B cell (primary cell): ENCODE measurements around the gene DNAH3. TPM values are rescaled to one million over a fixed set of nuclear protein-coding genes. Genes with fewer than 3 reads are reported as not detected.

ENCODE experiments used
- ATAC-seq: fragments of 200-7000 bp; cut with Tn5 transposase; one replicate; pipeline ENCODE4 v1.10.0; 2021; ENCODE audit warnings: low read depth, mild to moderate bottlenecking, moderate number of reproducible peaks, moderate library complexity
- CTCF ChIA-PET: fragments of 350-600 bp; sonication (Branson Sonifier 250); formaldehyde crosslinking; loops from one replicate; lab custom pipeline; 2021; ENCODE audit warnings: antibody characterized with exemption, inconsistent platforms; lab: Charles Lee
- POLR2A ChIA-PET: fragments of 350-600 bp; sonication (Branson Sonifier 250); formaldehyde crosslinking; loops from one replicate; lab custom pipeline; 2021; ENCODE audit warnings: antibody characterized with exemption; lab: Charles Lee
- DNase-seq: peaks from one replicate; pipeline ENCODE4 v3.0.0; 2013
- H2AFZ ChIP-seq: 2 replicates; pipeline ENCODE4 v1.6.1; 2012; ENCODE audit warnings: mild to moderate bottlenecking, low read depth, low read length; ENCODE audit not compliant: insufficient read depth, poor library complexity, severe bottlenecking
- H3K27ac ChIP-seq, 2 donors: 1 replicate in 1 of 2; 2 replicates in 1 of 2; pipeline ENCODE4 v1.5.1; 2012 to 2013; ENCODE audit warnings: low read length in 2 of 2, mild to moderate bottlenecking in 2 of 2, moderate library complexity in 1 of 2
- H3K27me3 ChIP-seq, 4 experiments: fragments of 200-600 bp in 1 of 4; sonication (generic) in 1 of 4; replicated peaks in 1 of 4; 1 replicate in 2 of 4; 2 replicates in 2 of 4; pipeline versions ENCODE4 v1.6.1 to v1.7.0; 2013 to 2016; ENCODE audit warnings: low read length in 3 of 4, mild to moderate bottlenecking in 2 of 4, mixed read lengths in 1 of 4, moderate library complexity in 1 of 4; ENCODE audit not compliant: insufficient read depth in 4 of 4, control insufficient read depth in 3 of 4; ENCODE audit errors: control extremely low read depth in 1 of 4
- H3K36me3 ChIP-seq, 2 experiments: replicated peaks in 1 of 2; 1 replicate in 1 of 2; 2 replicates in 1 of 2; pipeline versions ENCODE4 v1.6.1 to v1.7.1; 2013; ENCODE audit warnings: low read length in 1 of 2; ENCODE audit not compliant: insufficient read depth in 2 of 2, control insufficient read depth in 1 of 2; ENCODE audit errors: control extremely low read depth in 1 of 2, extremely low read depth in 1 of 2
- H3K4me1 ChIP-seq, 2 donors: fragments of 200-600 bp in 1 of 2; sonication (generic) in 1 of 2; 1 replicate in 1 of 2; 2 replicates in 1 of 2; pipeline versions ENCODE4 v1.5.1 to v1.6.1; 2013 to 2017; ENCODE audit warnings: low read length in 2 of 2; ENCODE audit not compliant: control insufficient read depth in 2 of 2, insufficient read depth in 2 of 2
- H3K4me2 ChIP-seq: replicated peaks from 2 replicates; pipeline ENCODE3; 2012; ENCODE audit warnings: mild to moderate bottlenecking, low read depth, low read length; ENCODE audit not compliant: poor library complexity, severe bottlenecking
- H3K4me3 ChIP-seq, 5 experiments: fragments of 200-600 bp in 1 of 5; sonication (generic) in 1 of 5; 1 replicate in 3 of 5; 2 replicates in 2 of 5; pipeline versions ENCODE4 v1.5.1 to v1.7.0; 2011 to 2016; ENCODE audit warnings: low read length in 4 of 5, mild to moderate bottlenecking in 4 of 5, low read depth in 2 of 5, control low read depth in 1 of 5, moderate library complexity in 1 of 5; ENCODE audit not compliant: insufficient read depth in 1 of 5; ENCODE audit errors: control extremely low read depth in 1 of 5, extremely low read depth in 1 of 5
- H3K79me2 ChIP-seq: fragments of 200-600 bp; sonication (generic); one replicate; pipeline ENCODE4 v1.6.0; 2016; ENCODE audit warnings: low read length; ENCODE audit not compliant: control insufficient read depth, insufficient read depth
- H3K9ac ChIP-seq: fragments of 200-600 bp; sonication (generic); 2 replicates; pipeline ENCODE4 v1.6.1; 2017; ENCODE audit warnings: mild to moderate bottlenecking, low read length, moderate library complexity
- H3K9me3 ChIP-seq, 3 donors: one replicate each; pipeline versions ENCODE4 v1.6.1 to v1.7.1; 2013; ENCODE audit warnings: low read length in 2 of 3; ENCODE audit not compliant: control insufficient read depth in 2 of 3, insufficient read depth in 1 of 3; ENCODE audit errors: control extremely low read depth in 1 of 3
- H4K20me1 ChIP-seq: 2 replicates; pipeline ENCODE4 v1.6.0; 2012; ENCODE audit warnings: mild to moderate bottlenecking, low read length; ENCODE audit not compliant: insufficient read depth, control insufficient read depth, poor library complexity, severe bottlenecking
- H3K27ac Mint-ChIP-seq: one replicate; pipeline ENCODE4 v1.8.0; 2021; ENCODE audit warnings: mixed read lengths
- H3K27me3 Mint-ChIP-seq: one replicate; pipeline ENCODE4 v1.8.0; 2021; ENCODE audit warnings: mixed read lengths
- H3K4me1 Mint-ChIP-seq: one replicate; pipeline ENCODE4 v1.8.0; 2021; ENCODE audit warnings: mixed read lengths
- H3K4me3 Mint-ChIP-seq: one replicate; pipeline ENCODE4 v1.8.0; 2021; ENCODE audit warnings: mixed read lengths
- H3K9me3 Mint-ChIP-seq: one replicate; pipeline ENCODE4 v1.8.0; 2022; ENCODE audit warnings: mixed read lengths; ENCODE audit not compliant: insufficient read depth
- EZH2 ChIP-seq: IDR thresholded peaks from 2 replicates; pipeline ENCODE4 v1.6.1; 2012; ENCODE audit warnings: borderline replicate concordance, low read depth, mild to moderate bottlenecking, moderate library complexity, low read length; ENCODE audit not compliant: insufficient read depth, poor library complexity, severe bottlenecking
- WGBS: methylation state at CpG from one replicate; pipeline ENCODE4 v1.1.5; 2013; ENCODE audit warnings: missing lambda C conversion rate; ENCODE audit not compliant: insufficient coverage; 5-methylcytosine and 5-hydroxymethylcytosine counted together
- intact Hi-C: fragments of 100-400 bp; cut with micrococcal nuclease; formaldehyde crosslinking; loops from one replicate; pipeline ENCODE4 v1.10.0; 2022
- polyA plus RNA-seq: library from polyadenylated mRNA; depleted of rRNA; stranded (reverse); fragments of >200 nt; gene quantifications from 2 replicates; pipeline ENCODE4 v1.2.3, GENCODE V29; 2012
- total RNA-seq, 2 donors: library from RNA; stranded (reverse); fragments of 120-200 nt in 1 of 2; gene quantifications; 1 replicate in 1 of 2; 2 replicates in 1 of 2; pipeline versions ENCODE4 v1.2.3 to v1.2.4, GENCODE V29; 2013 to 2022
- TF ChIP-seq, protein P1 (sequence below): fragments of 200-600 bp; IDR thresholded peaks from one replicate; pipeline ENCODE4 v1.8.0; 2022; ENCODE audit warnings: antibody characterized with exemption, mild to moderate bottlenecking

Gene DNAH3
- total and polyA plus RNA-seq, 2 donors (not counting 1 experiment from before 2014, with no cell fraction given) = not detected

DNA sequence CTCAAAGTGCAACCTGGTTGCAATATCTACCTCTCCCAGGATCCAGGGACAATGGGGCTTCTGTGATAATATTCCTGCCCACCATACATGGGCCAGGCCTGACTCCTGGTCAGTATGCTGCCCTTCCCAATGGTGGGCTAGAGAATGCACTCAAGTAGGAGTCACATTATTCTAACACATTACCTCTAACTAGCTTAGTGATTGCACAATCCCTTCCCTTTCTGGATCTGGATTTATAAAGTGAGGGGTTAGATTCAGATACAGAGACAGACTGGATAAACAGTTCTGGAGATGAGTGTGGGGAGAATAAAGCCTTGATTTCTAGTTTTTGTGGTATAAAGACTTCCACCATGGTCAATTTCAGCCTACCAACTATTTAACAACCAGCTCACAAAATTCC is 217.1 kb downstream of the DNAH3 start:
- Histone ChIP-seq H3K27me3 (no peaks in the 10 kb centered on the region), H3K4me1 (no peaks in the 10 kb centered on the region), H3K36me3 (no peaks in the 10 kb centered on the region), H3K27ac (no peak overlapping the region), H3K4me2 (no peak overlapping the region), H4K20me1 (no peaks in the 10 kb centered on the region), H3K9ac (no peak overlapping the region), H3K4me3 (no peak overlapping the region), H3K9me3 (no peaks in the 10 kb centered on the region), H3K79me2 (no peaks in the 10 kb centered on the region), H2AFZ (no peak overlapping the region)
- Mint-ChIP-seq H3K27ac (no peak overlapping the region), H3K4me3 (no peak overlapping the region), H3K27me3 (no peaks in the 10 kb centered on the region), H3K9me3 (no peaks in the 10 kb centered on the region), H3K4me1 (no peaks in the 10 kb centered on the region)
- POLR2A ChIA-PET = no interaction called here
- CTCF ChIA-PET = no interaction called here
- no peak for TF ChIP-seq EZH2
- TF ChIP-seq, protein P1, sequence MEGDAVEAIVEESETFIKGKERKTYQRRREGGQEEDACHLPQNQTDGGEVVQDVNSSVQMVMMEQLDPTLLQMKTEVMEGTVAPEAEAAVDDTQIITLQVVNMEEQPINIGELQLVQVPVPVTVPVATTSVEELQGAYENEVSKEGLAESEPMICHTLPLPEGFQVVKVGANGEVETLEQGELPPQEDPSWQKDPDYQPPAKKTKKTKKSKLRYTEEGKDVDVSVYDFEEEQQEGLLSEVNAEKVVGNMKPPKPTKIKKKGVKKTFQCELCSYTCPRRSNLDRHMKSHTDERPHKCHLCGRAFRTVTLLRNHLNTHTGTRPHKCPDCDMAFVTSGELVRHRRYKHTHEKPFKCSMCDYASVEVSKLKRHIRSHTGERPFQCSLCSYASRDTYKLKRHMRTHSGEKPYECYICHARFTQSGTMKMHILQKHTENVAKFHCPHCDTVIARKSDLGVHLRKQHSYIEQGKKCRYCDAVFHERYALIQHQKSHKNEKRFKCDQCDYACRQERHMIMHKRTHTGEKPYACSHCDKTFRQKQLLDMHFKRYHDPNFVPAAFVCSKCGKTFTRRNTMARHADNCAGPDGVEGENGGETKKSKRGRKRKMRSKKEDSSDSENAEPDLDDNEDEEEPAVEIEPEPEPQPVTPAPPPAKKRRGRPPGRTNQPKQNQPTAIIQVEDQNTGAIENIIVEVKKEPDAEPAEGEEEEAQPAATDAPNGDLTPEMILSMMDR = no peak
- no peak for DNase-seq
- ATAC-seq = no peak
- intact Hi-C loops = no loop called here

DNA sequence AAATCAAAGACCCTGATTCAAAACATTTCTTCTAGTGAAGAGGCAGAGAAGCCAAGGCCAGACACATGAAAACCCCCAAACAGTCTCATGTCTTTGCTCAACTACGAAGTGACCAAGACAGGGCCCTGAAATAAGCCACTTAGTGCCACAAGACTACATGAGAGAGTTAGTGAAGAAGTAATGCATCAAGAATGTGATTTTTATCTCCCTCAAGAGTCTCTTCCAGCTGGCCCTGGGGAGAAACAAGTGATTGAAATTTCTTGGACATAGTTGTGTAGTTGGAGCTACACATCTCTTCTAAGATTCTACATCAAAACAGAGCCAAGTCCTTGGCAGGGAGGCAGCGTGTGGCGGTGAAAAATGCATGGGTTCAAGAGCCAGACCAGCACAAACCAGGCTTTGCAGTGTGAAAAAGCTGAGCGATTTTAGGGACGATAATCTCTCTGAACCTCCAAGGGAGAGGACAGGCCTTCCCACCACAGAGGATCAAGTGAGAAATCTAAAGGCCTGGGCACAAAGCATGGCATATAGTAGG is 219.5 kb downstream of the DNAH3 start:
- Histone ChIP-seq H3K36me3 (no peaks in the 10 kb centered on the region), H2AFZ (no peak overlapping the region), H3K9ac (no peak overlapping the region), H4K20me1 (no peaks in the 10 kb centered on the region), H3K79me2 (no peaks in the 10 kb centered on the region), H3K4me1 (no peaks in the 10 kb centered on the region), H3K4me2 (no peak overlapping the region), H3K4me3 (no peak overlapping the region), H3K27me3 (no peaks in the 10 kb centered on the region), H3K9me3 (no peaks in the 10 kb centered on the region), H3K27ac (no peak overlapping the region)
- Mint-ChIP-seq H3K27me3 (no peaks in the 10 kb centered on the region), H3K4me1 (no peaks in the 10 kb centered on the region), H3K27ac (no peak overlapping the region), H3K9me3 (no peaks in the 10 kb centered on the region), H3K4me3 (no peak overlapping the region)
- 100% methylated on average over 3 of the region's 5 CpGs for WGBS
- no peak for TF ChIP-seq EZH2
- TF ChIP-seq, protein P1 = no peak
- DNase-seq (no peak), ATAC-seq (no peak)
- intact Hi-C loops = no loop called here
- CTCF ChIA-PET = no interaction called here
- POLR2A ChIA-PET = no interaction called here
